ENCODE measurements around the gene FNDC5. TPM values are rescaled to one million over a fixed set of nuclear protein-coding genes. Genes with fewer than 3 reads are reported as not detected.

FNDC5 gene
- total RNA-seq, 3 donors from 2014 or later (not counting 1 experiment from before 2014, with no cell fraction given): 0.36 TPM; not detected in 2

GRCh38 chr1:32828341-32828740 is 42.4 kb downstream of the FNDC5 start:
- peaks cover 15 to 16% of the 10 kb centered on the region in 2 donors for H3K4me1 Mint-ChIP-seq
- 100% methylated on average over 4 of the region's 7 CpGs for WGBS (ENCODE audit: insufficient coverage)

GRCh38 chr1:32825181-32825580 is 45.5 kb downstream of the FNDC5 start:
- H3K4me3 ChIP-seq (ENCODE audit: low read length): no peak overlapping the region
- DNase-seq (no peak), ATAC-seq (no peak)
- Mint-ChIP-seq H3K4me1 (peaks cover 23 to 30% of the 10 kb centered on the region in 2 donors), H3K4me3 (no peak overlapping the region), H3K36me3 (peaks cover 18% of the 10 kb centered on the region), H3K27me3 (ENCODE audit: low read depth in 2 of 2) (no peaks in the 10 kb centered on the region), H3K9me3 (no peaks in the 10 kb centered on the region), H3K27ac (no peak overlapping the region)
- intact Hi-C loops (cut with micrococcal nuclease): no loop called here
- no peaks in the 10 kb centered on the region for H3K9me3 ChIP-seq (ENCODE audit: control insufficient read depth, insufficient read depth, low read length)
- 71% methylated on average over 1 of the region's 3 CpGs for WGBS (ENCODE audit: insufficient coverage)
- no peak for TF ChIP-seq CTCF (IDR thresholded peaks at IDR 0.05)
- H3K36me3 ChIP-seq (ENCODE audit: control insufficient read depth, insufficient read depth, low read length): peaks cover 49% of the 10 kb centered on the region
- H3K27me3 ChIP-seq (ENCODE audit: control insufficient read depth, insufficient read depth, low read length): no peaks in the 10 kb centered on the region
- H3K27ac ChIP-seq (ENCODE audit: low read length): no peak overlapping the region
- H3K4me1 ChIP-seq (ENCODE audit: control insufficient read depth, insufficient read depth, low read length): peaks cover 19% of the 10 kb centered on the region

More at GRCh38 chr1:32828341-32828740, 42.4 kb downstream of the FNDC5 start:
- Histone ChIP-seq H3K4me1 (ENCODE audit: control insufficient read depth, insufficient read depth, low read length) (no peaks in the 10 kb centered on the region), H3K36me3 (ENCODE audit: control insufficient read depth, insufficient read depth, low read length) (peaks cover 73% of the 10 kb centered on the region), H3K9me3 (ENCODE audit: control insufficient read depth, insufficient read depth, low read length) (no peaks in the 10 kb centered on the region), H3K27ac (ENCODE audit: low read length) (no peak overlapping the region), H3K27me3 (ENCODE audit: control insufficient read depth, insufficient read depth, low read length) (no peaks in the 10 kb centered on the region), H3K4me3 (ENCODE audit: low read length) (no peak overlapping the region)
- Mint-ChIP-seq H3K27ac (no peak overlapping the region), H3K27me3 (ENCODE audit: low read depth in 2 of 2) (no peaks in the 10 kb centered on the region), H3K4me3 (no peak overlapping the region), H3K36me3 (peaks cover 18% of the 10 kb centered on the region), H3K9me3 (no peaks in the 10 kb centered on the region)
- no peak for ATAC-seq
- DNase-seq: no peak
- intact Hi-C loops (cut with micrococcal nuclease): no loop called here
- no peak for TF ChIP-seq CTCF (IDR thresholded peaks at IDR 0.05)

DNA sequence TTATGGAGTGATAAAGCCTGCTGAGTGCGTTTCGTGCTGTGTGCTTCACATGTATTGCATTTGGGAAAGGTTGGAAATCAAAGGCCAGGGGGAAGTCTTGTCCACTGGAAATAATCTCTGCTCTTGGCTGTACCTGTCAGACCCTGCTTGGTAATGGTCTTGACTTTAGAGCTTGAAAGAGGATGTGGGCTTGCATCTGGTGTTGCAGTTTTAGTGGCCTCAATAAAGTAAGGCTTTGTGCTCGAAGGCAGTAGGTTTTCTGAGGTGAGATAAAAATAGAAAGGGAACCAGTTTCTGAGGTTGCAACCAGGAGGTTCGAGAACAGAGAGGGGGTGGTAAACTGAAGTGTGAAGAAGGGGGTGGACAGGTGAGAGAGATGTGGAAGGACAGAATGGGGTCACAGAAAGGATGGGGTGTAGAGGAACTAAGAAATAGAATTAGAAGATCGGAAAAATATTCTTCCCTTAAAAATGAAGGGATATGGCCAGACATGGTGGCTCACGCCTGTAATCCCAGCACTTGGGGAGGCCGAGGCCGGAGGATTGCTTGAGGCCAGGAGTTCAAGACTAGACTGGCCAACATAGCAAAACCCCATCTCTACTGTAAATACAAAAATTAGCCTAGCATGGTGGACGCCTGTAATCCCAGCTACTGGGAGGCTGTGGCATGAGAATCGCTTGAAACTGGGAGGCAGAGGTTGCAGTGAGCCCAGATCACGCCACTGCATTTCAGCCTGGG is 51.7 kb downstream of the FNDC5 start:
- Histone ChIP-seq H3K4me1 (ENCODE audit: control insufficient read depth, insufficient read depth, low read length) (peaks cover 56% of the 10 kb centered on the region), H3K36me3 (ENCODE audit: control insufficient read depth, insufficient read depth, low read length) (peaks cover 3% of the 10 kb centered on the region), H3K4me3 (ENCODE audit: low read length) (peak overlapping the region; percentile 82), H3K27me3 (ENCODE audit: control insufficient read depth, insufficient read depth, low read length) (no peaks in the 10 kb centered on the region), H3K27ac (ENCODE audit: low read length) (peak overlapping the region; percentile 81), H3K9me3 (ENCODE audit: control insufficient read depth, insufficient read depth, low read length) (no peaks in the 10 kb centered on the region)
- DNase-seq (peak in 1 of 2 donors; percentile 44), ATAC-seq (peak in 1 of 3 donors; percentile 3)
- peak overlapping the region; percentile 82 to 87 for H3K27ac Mint-ChIP-seq
- no peak for TF ChIP-seq CTCF (IDR thresholded peaks at IDR 0.05)
- H3K9me3 Mint-ChIP-seq: no peaks in the 10 kb centered on the region
- WGBS (ENCODE audit: insufficient coverage): 38% methylated on average over 11 of the region's 11 CpGs
- intact Hi-C loops (cut with micrococcal nuclease): no loop called here
- no peaks in the 10 kb centered on the region for H3K36me3 Mint-ChIP-seq
- H3K4me3 Mint-ChIP-seq: peak overlapping the region; percentile 95
- H3K4me1 Mint-ChIP-seq: peaks cover 56% of the 10 kb centered on the region in 2 donors
- no peaks in the 10 kb centered on the region for H3K27me3 Mint-ChIP-seq (ENCODE audit: low read depth in 2 of 2)

Measured in natural killer cell (primary cell).